Ovary (tissue), 3 donors: ENCODE data around the gene RAB34.

Experiments used
- EP300 ChIP-seq: sonication (generic); formaldehyde crosslinking; IDR thresholded peaks from one replicate; pipeline ENCODE4 v1.6.1; 2017; ENCODE audit warnings: antibody characterized with exemption
- POLR2A ChIP-seq: fragments of 450-650 bp; IDR thresholded peaks from one replicate; pipeline ENCODE4 v1.6.1; 2017; ENCODE audit warnings: antibody characterized with exemption, mild to moderate bottlenecking, moderate library complexity
- TF ChIP-seq, protein P1 (sequence below), 3 donors: fragments of 450-650 bp in 2 of 3; fragments of 200-600 bp in 1 of 3; IDR thresholded peaks; one replicate each; pipeline versions ENCODE4 v1.5.1 to v1.8.0; 2016 to 2022; ENCODE audit warnings: antibody characterized with exemption in 3 of 3, mild to moderate bottlenecking in 1 of 3
- donor health status: DM: no; HTN: no; CAD: no.

DNA sequence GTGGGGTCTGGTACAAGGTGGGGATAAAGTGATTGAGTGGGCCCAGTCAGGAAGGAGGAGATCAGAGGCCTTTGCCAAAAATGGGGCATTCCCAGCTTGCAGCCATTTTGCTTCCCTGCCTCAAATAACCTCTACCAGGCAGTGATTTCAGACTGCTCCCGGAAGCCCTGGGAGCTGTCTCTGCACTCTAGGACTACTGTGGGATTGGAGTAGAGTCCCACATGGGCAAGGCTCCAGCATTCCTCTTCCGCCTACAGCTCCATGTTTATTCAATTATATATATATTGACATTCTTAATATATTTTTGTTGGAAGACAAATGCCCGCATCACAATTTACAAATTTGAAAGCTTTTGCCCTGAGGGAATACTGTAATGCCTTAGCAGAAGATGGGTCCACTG lies 42.2 kb downstream of the RAB34 start:
- TF ChIP-seq, protein P1, sequence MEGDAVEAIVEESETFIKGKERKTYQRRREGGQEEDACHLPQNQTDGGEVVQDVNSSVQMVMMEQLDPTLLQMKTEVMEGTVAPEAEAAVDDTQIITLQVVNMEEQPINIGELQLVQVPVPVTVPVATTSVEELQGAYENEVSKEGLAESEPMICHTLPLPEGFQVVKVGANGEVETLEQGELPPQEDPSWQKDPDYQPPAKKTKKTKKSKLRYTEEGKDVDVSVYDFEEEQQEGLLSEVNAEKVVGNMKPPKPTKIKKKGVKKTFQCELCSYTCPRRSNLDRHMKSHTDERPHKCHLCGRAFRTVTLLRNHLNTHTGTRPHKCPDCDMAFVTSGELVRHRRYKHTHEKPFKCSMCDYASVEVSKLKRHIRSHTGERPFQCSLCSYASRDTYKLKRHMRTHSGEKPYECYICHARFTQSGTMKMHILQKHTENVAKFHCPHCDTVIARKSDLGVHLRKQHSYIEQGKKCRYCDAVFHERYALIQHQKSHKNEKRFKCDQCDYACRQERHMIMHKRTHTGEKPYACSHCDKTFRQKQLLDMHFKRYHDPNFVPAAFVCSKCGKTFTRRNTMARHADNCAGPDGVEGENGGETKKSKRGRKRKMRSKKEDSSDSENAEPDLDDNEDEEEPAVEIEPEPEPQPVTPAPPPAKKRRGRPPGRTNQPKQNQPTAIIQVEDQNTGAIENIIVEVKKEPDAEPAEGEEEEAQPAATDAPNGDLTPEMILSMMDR (IDR thresholded peaks at IDR 0.05): no peak
- no peak for TF ChIP-seq EP300
- TF ChIP-seq POLR2A: no peak
